ENCODE data around the gene HSD17B14.

DNA sequence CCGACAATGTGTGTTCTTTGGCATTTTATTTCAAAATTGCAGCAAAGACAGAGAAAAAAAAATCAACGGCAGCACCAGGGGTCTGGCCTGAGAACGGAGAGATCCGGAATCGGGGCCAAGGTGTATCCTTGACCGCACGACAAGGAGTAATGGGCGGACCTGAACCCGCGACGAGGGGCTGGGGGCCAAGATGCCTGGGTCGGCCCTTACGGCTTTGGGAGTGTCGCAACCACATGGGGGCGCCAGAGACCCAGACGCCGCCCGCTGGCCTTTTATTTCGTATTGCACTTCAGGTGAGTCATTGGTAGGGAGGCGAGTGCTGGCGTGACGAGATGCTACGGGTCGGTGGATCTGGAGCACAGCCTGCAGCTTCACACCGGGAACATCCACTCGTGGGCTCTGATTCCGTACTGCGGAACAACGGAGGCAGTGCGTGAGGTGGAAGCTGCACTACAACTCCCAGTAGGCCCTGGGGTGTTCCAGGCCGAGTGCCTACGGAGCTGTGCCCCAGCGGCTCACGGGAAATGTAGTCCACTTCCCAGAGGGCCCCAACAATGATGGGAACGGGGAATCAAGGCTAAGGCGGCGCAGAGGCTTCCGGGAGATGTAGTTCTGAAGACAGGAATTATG lies 41.1 kb downstream of the HSD17B14 start:
- TF ChIP-seq POLR2A (IDR thresholded peaks at IDR 0.05): no peak
- TF ChIP-seq, protein P1, sequence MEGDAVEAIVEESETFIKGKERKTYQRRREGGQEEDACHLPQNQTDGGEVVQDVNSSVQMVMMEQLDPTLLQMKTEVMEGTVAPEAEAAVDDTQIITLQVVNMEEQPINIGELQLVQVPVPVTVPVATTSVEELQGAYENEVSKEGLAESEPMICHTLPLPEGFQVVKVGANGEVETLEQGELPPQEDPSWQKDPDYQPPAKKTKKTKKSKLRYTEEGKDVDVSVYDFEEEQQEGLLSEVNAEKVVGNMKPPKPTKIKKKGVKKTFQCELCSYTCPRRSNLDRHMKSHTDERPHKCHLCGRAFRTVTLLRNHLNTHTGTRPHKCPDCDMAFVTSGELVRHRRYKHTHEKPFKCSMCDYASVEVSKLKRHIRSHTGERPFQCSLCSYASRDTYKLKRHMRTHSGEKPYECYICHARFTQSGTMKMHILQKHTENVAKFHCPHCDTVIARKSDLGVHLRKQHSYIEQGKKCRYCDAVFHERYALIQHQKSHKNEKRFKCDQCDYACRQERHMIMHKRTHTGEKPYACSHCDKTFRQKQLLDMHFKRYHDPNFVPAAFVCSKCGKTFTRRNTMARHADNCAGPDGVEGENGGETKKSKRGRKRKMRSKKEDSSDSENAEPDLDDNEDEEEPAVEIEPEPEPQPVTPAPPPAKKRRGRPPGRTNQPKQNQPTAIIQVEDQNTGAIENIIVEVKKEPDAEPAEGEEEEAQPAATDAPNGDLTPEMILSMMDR (IDR thresholded peaks at IDR 0.05): peak in 1 of 3 donors; percentile 92
